SIG-M5 treated with dmso at 0.1 percent for 504 hours (cell line): ENCODE results near the gene SIPA1.
A peak's percentile ranks its signal among the peaks of the same experiment; 100 is the strongest.
"Not testable (repeated sequence)": the region's sequence is repeated elsewhere in the genome, so short reads cannot be mapped to it uniquely, and the experiment has no call there.

Source experiments
- DNase-seq: peaks from one replicate; lab custom pipeline; 2025; ENCODE audit not compliant: unreplicated experiment; lab: John Stamatoyannopoulos, UW

The SIPA1 gene

GRCh38 chr11:65658174-65659021, 20.5 kb downstream of the SIPA1 start:
- no peak for DNase-seq

GRCh38 chr11:65660038-65660437, 22.1 kb downstream of the SIPA1 start:
- no peak for DNase-seq

GRCh38 chr11:65660908-65661307, 23.0 kb downstream of the SIPA1 start:
- DNase-seq = not testable (repeated sequence)

GRCh38 chr11:65661599-65662246, 23.8 kb downstream of the SIPA1 start:
- DNase-seq = no peak

- DNase-seq = no peak
Measured at GRCh38 chr11:65662247-65662798, 24.4 kb downstream of the SIPA1 start.

- DNase-seq = peak; percentile 89
Measured at GRCh38 chr11:65662799-65663638, 25.1 kb downstream of the SIPA1 start, which contains the start of gene RELA. Gene RELA (minus strand): TSS chr11:65662916. CDS start chr11:65662832, 84 bp downstream.

GRCh38 chr11:65663639-65664200, 25.8 kb downstream of the SIPA1 start:
- no peak for DNase-seq

- no peak for DNase-seq
Measured at GRCh38 chr11:65672180-65672860, 34.4 kb downstream of the SIPA1 start.

- no peak for DNase-seq
Measured at GRCh38 chr11:65672982-65673381, 35.1 kb downstream of the SIPA1 start.

GRCh38 chr11:65680192-65680743, 42.4 kb downstream of the SIPA1 start:
- no peak for DNase-seq

GRCh38 chr11:65683480-65683879, 45.6 kb downstream of the SIPA1 start:
- not testable (repeated sequence) for DNase-seq

- DNase-seq = no peak
Measured at GRCh38 chr11:65685981-65686380, 48.1 kb downstream of the SIPA1 start.

- not testable (repeated sequence) for DNase-seq
Measured at GRCh38 chr11:65691847-65692246, 53.9 kb downstream of the SIPA1 start.

GRCh38 chr11:65692367-65692766, 54.5 kb downstream of the SIPA1 start:
- DNase-seq = no peak

GRCh38 chr11:65695459-65696241, 57.7 kb downstream of the SIPA1 start:
- no peak for DNase-seq

- no peak for DNase-seq
Measured at GRCh38 chr11:65696802-65697552, 59.1 kb downstream of the SIPA1 start.

GRCh38 chr11:65698205-65698604, 60.3 kb downstream of the SIPA1 start:
- no peak for DNase-seq

GRCh38 chr11:65699306-65699705, 61.4 kb downstream of the SIPA1 start:
- DNase-seq = no peak
